ENCODE results near the gene GJD4. TPM values are rescaled to one million over a fixed set of nuclear protein-coding genes. Genes with fewer than 3 reads are reported as not detected.

Gene GJD4
- total and polyA plus RNA-seq, 2 experiments from 2014 or later, result not detected

DNA sequence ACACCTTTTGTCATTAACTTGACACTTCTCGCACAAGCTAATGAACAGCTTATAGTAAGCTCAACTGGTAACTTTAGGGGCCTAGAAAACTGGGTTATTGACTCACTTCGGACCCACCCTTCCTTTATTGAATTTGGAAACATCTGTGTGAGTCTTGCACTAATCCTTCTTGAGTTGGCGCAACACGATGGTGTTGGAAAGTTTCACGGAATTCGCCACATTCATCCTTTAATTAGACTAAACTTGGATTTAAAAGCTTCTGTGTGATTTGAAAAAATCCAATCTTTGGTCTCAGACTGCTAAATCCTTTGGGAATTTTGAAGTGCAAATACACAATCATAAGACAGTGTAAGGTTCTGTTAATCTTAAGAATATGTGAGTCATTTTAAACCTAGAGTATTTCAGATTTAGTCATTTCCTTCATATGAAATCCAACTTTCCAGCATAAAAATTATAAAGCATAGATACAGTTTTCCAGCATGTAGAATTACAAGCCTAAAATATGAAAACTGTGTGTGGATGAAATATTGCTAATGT is 21.9 kb downstream of the GJD4 start:
- H3F3A ChIP-seq (replicated peaks; ENCODE audit: low read depth), result no peaks in the 10 kb centered on the region
- Mint-ChIP-seq H3K9me3 (no peaks in the 10 kb centered on the region), H3K4me1 (no peaks in the 10 kb centered on the region), H3K4me3 (no peak overlapping the region), H3K27ac (no peak overlapping the region), H3K36me3 (ENCODE audit: low read depth) (no peaks in the 10 kb centered on the region), H3K27me3 (ENCODE audit: insufficient read depth, low read depth, poor library complexity) (peaks cover 4% of the 10 kb centered on the region)
- no peak overlapping the region for H3K4me3 ChIP-seq
- no peaks in the 10 kb centered on the region for H3K36me3 ChIP-seq (ENCODE audit: insufficient read depth)
- no peaks in the 10 kb centered on the region for H3K4me1 ChIP-seq (ENCODE audit: insufficient read depth)
- no peaks in the 10 kb centered on the region for H3K79me2 ChIP-seq (replicated peaks; ENCODE audit: insufficient read depth)
- H3K9me2 ChIP-seq (ENCODE audit: insufficient read depth), result no peaks in the 10 kb centered on the region
- H3K27me3 ChIP-seq (ENCODE audit: insufficient read depth), result no peaks in the 10 kb centered on the region
- H3K4me2 ChIP-seq, result no peak overlapping the region
- TF ChIP-seq CREB1 (CRISPR knock-in tag; IDR thresholded peaks at IDR 0.05; ENCODE audit: low read depth) (no peak), ZNF331 (CRISPR knock-in tag; IDR thresholded peaks at IDR 0.05; ENCODE audit: low read depth) (no peak), POLR2AphosphoS5 (IDR thresholded peaks at IDR 0.05; ENCODE audit: low read depth) (no peak), JUNB (IDR thresholded peaks at IDR 0.05; ENCODE audit: unreplicated experiment) (no peak), ZNF114 (CRISPR knock-in tag; IDR thresholded peaks at IDR 0.05) (no peak), STAT1 (IDR thresholded peaks at IDR 0.05; ENCODE audit: unreplicated experiment) (no peak), EZH2phosphoT487 (IDR thresholded peaks at IDR 0.05; ENCODE audit: unreplicated experiment) (no peak), EZH2 (IDR thresholded peaks at IDR 0.05; ENCODE audit: low read depth, unreplicated experiment) (no peak), NANOG (IDR thresholded peaks at IDR 0.05; ENCODE audit: borderline replicate concordance) (no peak)
- TF ChIP-seq, protein P1, sequence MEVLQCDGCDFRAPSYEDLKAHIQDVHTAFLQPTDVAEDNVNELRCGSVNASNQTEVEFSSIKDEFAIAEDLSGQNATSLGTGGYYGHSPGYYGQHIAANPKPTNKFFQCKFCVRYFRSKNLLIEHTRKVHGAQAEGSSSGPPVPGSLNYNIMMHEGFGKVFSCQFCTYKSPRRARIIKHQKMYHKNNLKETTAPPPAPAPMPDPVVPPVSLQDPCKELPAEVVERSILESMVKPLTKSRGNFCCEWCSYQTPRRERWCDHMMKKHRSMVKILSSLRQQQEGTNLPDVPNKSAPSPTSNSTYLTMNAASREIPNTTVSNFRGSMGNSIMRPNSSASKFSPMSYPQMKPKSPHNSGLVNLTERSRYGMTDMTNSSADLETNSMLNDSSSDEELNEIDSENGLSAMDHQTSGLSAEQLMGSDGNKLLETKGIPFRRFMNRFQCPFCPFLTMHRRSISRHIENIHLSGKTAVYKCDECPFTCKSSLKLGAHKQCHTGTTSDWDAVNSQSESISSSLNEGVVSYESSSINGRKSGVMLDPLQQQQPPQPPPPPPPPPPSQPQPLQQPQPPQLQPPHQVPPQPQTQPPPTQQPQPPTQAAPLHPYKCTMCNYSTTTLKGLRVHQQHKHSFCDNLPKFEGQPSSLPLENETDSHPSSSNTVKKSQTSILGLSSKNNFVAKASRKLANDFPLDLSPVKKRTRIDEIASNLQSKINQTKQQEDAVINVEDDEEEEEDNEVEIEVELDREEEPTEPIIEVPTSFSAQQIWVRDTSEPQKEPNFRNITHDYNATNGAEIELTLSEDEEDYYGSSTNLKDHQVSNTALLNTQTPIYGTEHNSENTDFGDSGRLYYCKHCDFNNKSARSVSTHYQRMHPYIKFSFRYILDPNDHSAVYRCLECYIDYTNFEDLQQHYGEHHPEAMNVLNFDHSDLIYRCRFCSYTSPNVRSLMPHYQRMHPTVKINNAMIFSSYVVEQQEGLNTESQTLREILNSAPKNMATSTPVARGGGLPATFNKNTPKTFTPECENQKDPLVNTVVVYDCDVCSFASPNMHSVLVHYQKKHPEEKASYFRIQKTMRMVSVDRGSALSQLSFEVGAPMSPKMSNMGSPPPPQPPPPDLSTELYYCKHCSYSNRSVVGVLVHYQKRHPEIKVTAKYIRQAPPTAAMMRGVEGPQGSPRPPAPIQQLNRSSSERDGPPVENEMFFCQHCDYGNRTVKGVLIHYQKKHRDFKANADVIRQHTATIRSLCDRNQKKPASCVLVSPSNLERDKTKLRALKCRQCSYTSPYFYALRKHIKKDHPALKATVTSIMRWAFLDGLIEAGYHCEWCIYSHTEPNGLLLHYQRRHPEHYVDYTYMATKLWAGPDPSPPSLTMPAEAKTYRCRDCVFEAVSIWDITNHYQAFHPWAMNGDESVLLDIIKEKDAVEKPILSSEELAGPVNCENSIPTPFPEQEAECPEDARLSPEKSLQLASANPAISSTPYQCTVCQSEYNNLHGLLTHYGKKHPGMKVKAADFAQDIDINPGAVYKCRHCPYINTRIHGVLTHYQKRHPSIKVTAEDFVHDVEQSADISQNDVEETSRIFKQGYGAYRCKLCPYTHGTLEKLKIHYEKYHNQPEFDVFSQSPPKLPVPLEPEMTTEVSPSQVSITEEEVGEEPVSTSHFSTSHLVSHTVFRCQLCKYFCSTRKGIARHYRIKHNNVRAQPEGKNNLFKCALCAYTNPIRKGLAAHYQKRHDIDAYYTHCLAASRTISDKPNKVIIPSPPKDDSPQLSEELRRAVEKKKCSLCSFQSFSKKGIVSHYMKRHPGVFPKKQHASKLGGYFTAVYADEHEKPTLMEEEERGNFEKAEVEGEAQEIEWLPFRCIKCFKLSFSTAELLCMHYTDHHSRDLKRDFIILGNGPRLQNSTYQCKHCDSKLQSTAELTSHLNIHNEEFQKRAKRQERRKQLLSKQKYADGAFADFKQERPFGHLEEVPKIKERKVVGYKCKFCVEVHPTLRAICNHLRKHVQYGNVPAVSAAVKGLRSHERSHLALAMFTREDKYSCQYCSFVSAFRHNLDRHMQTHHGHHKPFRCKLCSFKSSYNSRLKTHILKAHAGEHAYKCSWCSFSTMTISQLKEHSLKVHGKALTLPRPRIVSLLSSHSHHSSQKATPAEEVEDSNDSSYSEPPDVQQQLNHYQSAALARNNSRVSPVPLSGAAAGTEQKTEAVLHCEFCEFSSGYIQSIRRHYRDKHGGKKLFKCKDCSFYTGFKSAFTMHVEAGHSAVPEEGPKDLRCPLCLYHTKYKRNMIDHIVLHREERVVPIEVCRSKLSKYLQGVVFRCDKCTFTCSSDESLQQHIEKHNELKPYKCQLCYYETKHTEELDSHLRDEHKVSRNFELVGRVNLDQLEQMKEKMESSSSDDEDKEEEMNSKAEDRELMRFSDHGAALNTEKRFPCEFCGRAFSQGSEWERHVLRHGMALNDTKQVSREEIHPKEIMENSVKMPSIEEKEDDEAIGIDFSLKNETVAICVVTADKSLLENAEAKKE (CRISPR knock-in tag; IDR thresholded peaks at IDR 0.05), result no peak
- TF ChIP-seq, protein P2, sequence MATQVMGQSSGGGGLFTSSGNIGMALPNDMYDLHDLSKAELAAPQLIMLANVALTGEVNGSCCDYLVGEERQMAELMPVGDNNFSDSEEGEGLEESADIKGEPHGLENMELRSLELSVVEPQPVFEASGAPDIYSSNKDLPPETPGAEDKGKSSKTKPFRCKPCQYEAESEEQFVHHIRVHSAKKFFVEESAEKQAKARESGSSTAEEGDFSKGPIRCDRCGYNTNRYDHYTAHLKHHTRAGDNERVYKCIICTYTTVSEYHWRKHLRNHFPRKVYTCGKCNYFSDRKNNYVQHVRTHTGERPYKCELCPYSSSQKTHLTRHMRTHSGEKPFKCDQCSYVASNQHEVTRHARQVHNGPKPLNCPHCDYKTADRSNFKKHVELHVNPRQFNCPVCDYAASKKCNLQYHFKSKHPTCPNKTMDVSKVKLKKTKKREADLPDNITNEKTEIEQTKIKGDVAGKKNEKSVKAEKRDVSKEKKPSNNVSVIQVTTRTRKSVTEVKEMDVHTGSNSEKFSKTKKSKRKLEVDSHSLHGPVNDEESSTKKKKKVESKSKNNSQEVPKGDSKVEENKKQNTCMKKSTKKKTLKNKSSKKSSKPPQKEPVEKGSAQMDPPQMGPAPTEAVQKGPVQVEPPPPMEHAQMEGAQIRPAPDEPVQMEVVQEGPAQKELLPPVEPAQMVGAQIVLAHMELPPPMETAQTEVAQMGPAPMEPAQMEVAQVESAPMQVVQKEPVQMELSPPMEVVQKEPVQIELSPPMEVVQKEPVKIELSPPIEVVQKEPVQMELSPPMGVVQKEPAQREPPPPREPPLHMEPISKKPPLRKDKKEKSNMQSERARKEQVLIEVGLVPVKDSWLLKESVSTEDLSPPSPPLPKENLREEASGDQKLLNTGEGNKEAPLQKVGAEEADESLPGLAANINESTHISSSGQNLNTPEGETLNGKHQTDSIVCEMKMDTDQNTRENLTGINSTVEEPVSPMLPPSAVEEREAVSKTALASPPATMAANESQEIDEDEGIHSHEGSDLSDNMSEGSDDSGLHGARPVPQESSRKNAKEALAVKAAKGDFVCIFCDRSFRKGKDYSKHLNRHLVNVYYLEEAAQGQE (IDR thresholded peaks at IDR 0.05; ENCODE audit: unreplicated experiment), result no peak
- TF ChIP-seq, protein P3, sequence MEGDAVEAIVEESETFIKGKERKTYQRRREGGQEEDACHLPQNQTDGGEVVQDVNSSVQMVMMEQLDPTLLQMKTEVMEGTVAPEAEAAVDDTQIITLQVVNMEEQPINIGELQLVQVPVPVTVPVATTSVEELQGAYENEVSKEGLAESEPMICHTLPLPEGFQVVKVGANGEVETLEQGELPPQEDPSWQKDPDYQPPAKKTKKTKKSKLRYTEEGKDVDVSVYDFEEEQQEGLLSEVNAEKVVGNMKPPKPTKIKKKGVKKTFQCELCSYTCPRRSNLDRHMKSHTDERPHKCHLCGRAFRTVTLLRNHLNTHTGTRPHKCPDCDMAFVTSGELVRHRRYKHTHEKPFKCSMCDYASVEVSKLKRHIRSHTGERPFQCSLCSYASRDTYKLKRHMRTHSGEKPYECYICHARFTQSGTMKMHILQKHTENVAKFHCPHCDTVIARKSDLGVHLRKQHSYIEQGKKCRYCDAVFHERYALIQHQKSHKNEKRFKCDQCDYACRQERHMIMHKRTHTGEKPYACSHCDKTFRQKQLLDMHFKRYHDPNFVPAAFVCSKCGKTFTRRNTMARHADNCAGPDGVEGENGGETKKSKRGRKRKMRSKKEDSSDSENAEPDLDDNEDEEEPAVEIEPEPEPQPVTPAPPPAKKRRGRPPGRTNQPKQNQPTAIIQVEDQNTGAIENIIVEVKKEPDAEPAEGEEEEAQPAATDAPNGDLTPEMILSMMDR (conservative IDR thresholded peaks at IDR 0.05; ENCODE audit: low read depth in 2 of 2), result no peak
- TF ChIP-seq, protein P4, sequence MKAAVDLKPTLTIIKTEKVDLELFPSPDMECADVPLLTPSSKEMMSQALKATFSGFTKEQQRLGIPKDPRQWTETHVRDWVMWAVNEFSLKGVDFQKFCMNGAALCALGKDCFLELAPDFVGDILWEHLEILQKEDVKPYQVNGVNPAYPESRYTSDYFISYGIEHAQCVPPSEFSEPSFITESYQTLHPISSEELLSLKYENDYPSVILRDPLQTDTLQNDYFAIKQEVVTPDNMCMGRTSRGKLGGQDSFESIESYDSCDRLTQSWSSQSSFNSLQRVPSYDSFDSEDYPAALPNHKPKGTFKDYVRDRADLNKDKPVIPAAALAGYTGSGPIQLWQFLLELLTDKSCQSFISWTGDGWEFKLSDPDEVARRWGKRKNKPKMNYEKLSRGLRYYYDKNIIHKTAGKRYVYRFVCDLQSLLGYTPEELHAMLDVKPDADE (IDR thresholded peaks at IDR 0.05), result no peak
- ATAC-seq (no peak), DNase-seq (ENCODE audit: low spot score) (no peak)
- no peak overlapping the region for H3K27ac ChIP-seq (ENCODE audit: low read depth)
- no peak overlapping the region for H2AFZ ChIP-seq
- H4K20me1 ChIP-seq (replicated peaks; ENCODE audit: insufficient read depth), result no peaks in the 10 kb centered on the region
